Right atrium auricular region (tissue), 2 donors: ENCODE measurements around the gene SCFD2. TPM values are rescaled to one million over a fixed set of nuclear protein-coding genes. Genes with fewer than 3 reads are reported as not detected.

Experiments
- DNase-seq: peaks from one replicate; pipeline ENCODE4 v3.0.0-alpha.2; 2019; ENCODE audit warnings: low spot score
- H3K27ac ChIP-seq, 2 donors: fragments of 200-600 bp; sonication (generic); 1 replicate in 1 of 2; 2 replicates in 1 of 2; pipeline ENCODE4 v1.5.1; 2016 to 2019
- H3K27me3 ChIP-seq, 2 donors: fragments of 200-600 bp; sonication (generic); one replicate each; pipeline versions ENCODE4 v1.5.1 to v1.6.0; 2017 to 2019
- H3K36me3 ChIP-seq: fragments of 200-600 bp; sonication (generic); one replicate; pipeline ENCODE4 v1.5.1; 2016
- H3K4me1 ChIP-seq, 2 donors: fragments of 200-600 bp; sonication (generic); one replicate each; pipeline versions ENCODE4 v1.5.1 to v1.6.0; 2017 to 2019
- H3K4me3 ChIP-seq, 2 donors: fragments of 200-600 bp; sonication (generic); 1 replicate in 1 of 2; 2 replicates in 1 of 2; pipeline ENCODE4 v1.5.1; 2017 to 2019; ENCODE audit warnings: mild to moderate bottlenecking in 1 of 2, moderate library complexity in 1 of 2
- H3K9me3 ChIP-seq, 2 donors: fragments of 200-600 bp; sonication (generic); one replicate each; pipeline ENCODE4 v1.5.1; 2019
- CTCF ChIP-seq, 2 donors: fragments of 200-600 bp; sonication (generic); IDR thresholded peaks; one replicate each; pipeline ENCODE4 v1.5.1; 2019; ENCODE audit warnings: antibody characterized with exemption in 2 of 2
- total RNA-seq, 2 donors: library from RNA; depleted of rRNA; stranded (reverse); fragments of >200 nt; gene quantifications; one replicate each; pipeline ENCODE4 v1.1.0, GENCODE V29; 2016

Gene SCFD2
- total RNA-seq, 2 donors from 2014 or later: 8.1 to 9.4 TPM

GRCh38 chr4:53067125-53067802 lies 298.6 kb downstream of the SCFD2 start:
- no peaks in the 10 kb centered on the region for H3K4me1 ChIP-seq
- no peaks in the 10 kb centered on the region for H3K27me3 ChIP-seq
- no peak overlapping the region for H3K4me3 ChIP-seq
- no peak for TF ChIP-seq CTCF (IDR thresholded peaks at IDR 0.05)
- H3K27ac ChIP-seq: no peak overlapping the region
- no peaks in the 10 kb centered on the region for H3K36me3 ChIP-seq
- no peak for DNase-seq
- no peaks in the 10 kb centered on the region for H3K9me3 ChIP-seq

DNA sequence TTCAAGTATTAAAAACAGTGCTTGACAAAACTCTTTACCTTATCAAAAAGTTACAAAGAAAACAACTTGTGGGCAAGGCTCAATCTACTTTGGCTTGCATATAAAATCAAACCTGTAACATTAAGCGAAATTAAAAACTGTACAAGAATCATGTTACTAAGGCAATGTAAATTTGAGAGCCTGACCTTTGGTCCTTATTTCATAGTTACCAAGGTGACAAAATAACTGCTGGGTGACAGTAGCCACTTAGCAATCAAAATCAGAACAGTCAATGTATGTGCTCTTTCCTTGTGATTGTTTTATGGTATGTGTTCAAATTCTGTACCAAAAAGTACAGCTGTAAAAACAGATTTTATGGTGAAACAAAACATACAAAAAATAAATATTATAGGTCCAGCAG lies 299.7 kb downstream of the SCFD2 start:
- H3K27me3 ChIP-seq: no peaks in the 10 kb centered on the region
- DNase-seq: no peak
- H3K9me3 ChIP-seq: no peaks in the 10 kb centered on the region
- no peaks in the 10 kb centered on the region for H3K36me3 ChIP-seq
- H3K4me1 ChIP-seq: no peaks in the 10 kb centered on the region
- no peak overlapping the region for H3K4me3 ChIP-seq
- no peak for TF ChIP-seq CTCF (IDR thresholded peaks at IDR 0.05)
- H3K27ac ChIP-seq: no peak overlapping the region

GRCh38 chr4:53064609-53065008 lies 301.3 kb downstream of the SCFD2 start:
- no peak for DNase-seq
- Histone ChIP-seq H3K36me3 (no peaks in the 10 kb centered on the region), H3K9me3 (no peaks in the 10 kb centered on the region), H3K4me3 (no peak overlapping the region), H3K27me3 (no peaks in the 10 kb centered on the region), H3K4me1 (peaks cover 0 to under 1% of the 10 kb centered on the region in 2 donors), H3K27ac (no peak overlapping the region)
- TF ChIP-seq CTCF (IDR thresholded peaks at IDR 0.05): no peak

GRCh38 chr4:53061091-53061850 lies 304.6 kb downstream of the SCFD2 start:
- Histone ChIP-seq H3K36me3 (no peaks in the 10 kb centered on the region), H3K4me1 (peaks cover 0 to 7% of the 10 kb centered on the region in 2 donors), H3K9me3 (no peaks in the 10 kb centered on the region), H3K4me3 (no peak overlapping the region), H3K27ac (no peak overlapping the region), H3K27me3 (no peaks in the 10 kb centered on the region)
- no peak for DNase-seq
- TF ChIP-seq CTCF (IDR thresholded peaks at IDR 0.05): no peak

DNA sequence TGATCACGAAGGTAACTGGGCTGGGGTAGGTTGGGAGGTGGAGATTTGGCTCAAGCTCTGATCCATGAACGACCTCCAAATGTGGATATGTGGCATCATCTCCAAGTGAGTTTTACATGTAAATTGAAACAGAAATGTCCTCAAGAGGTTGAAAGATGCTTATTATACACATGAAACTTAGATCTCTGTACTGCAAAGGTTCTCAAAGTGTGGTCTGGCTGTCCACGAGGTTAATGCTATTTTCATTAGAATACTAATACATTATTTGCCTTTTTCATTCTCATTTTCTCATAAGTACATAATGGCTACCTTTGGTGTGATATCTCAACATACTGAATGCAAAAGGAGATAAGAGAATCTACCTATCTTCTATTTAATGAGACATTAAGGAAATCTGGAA lies 305.6 kb downstream of the SCFD2 start:
- H3K27me3 ChIP-seq: no peaks in the 10 kb centered on the region
- no peak overlapping the region for H3K4me3 ChIP-seq
- H3K27ac ChIP-seq: no peak overlapping the region
- no peak for DNase-seq
- H3K9me3 ChIP-seq: no peaks in the 10 kb centered on the region
- no peaks in the 10 kb centered on the region for H3K36me3 ChIP-seq
- peaks cover 0 to 7% of the 10 kb centered on the region in 2 donors for H3K4me1 ChIP-seq
- TF ChIP-seq CTCF (IDR thresholded peaks at IDR 0.05): no peak
